ENCODE results near the gene UBAC2. TPM values are rescaled to one million over a fixed set of nuclear protein-coding genes. Genes with fewer than 3 reads are reported as not detected.

Gene UBAC2
- total and polyA plus RNA-seq, 2 donors (not counting 3 experiments of a cell fraction or from before 2014, with no cell fraction given), result 45.7 to 54.4 TPM

DNA sequence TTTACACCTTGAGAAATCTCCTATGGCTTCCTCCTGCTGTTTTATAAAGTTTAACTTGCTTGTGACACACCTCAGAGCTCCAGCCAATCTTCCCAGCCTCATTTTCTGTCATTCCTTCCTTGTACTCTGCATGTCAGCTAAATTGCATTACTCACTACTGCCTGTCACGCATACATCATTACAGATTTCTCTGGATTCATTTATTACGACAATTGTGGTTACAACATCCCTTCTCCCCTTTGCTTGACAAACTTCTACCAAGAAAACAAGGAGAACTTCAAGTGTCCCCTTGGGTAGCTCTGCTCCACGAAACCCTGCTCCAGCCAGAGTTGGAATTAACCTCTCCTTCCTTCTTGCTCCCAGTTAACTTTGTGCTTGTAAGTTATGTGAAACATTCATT, 79.5 kb downstream of the UBAC2 start:
- Histone ChIP-seq H3K9me3 (replicated peaks; ENCODE audit: control insufficient read depth, insufficient read depth, low read length) (no peaks in the 10 kb centered on the region), H2AFZ (ENCODE audit: low read depth, low read length) (no peak overlapping the region), H3K4me3 (replicated peaks in 1 of 3; ENCODE audit: insufficient read depth in 1 of 3, low read depth in 1 of 3, low read length in 3 of 3) (no peak overlapping the region), H3K4me2 (ENCODE audit: insufficient read depth, low read length) (no peak overlapping the region), H3K9ac (replicated peaks; ENCODE audit: extremely low read depth, insufficient read depth, low read length) (no peak overlapping the region), H3K27ac (ENCODE audit: insufficient read depth, low read depth, low read length) (no peak overlapping the region), H3K4me1 (ENCODE audit: control insufficient read depth, extremely low read depth, insufficient read depth, low read length) (no peaks in the 10 kb centered on the region), H3K36me3 (ENCODE audit: control insufficient read depth in 2 of 2, extremely low read depth in 1 of 2, insufficient read depth in 2 of 2, low read length in 2 of 2) (no peaks in the 10 kb centered on the region), H3K79me2 (ENCODE audit: control insufficient read depth, insufficient read depth, low read length) (no peaks in the 10 kb centered on the region), H4K20me1 (replicated peaks; ENCODE audit: control insufficient read depth, extremely low read depth, insufficient read depth, low read length) (no peaks in the 10 kb centered on the region), H3K27me3 (ENCODE audit: control insufficient read depth in 2 of 2, insufficient read depth in 2 of 2, low read length in 2 of 2) (no peaks in the 10 kb centered on the region), H3K9me1 (replicated peaks; ENCODE audit: control insufficient read depth, extremely low read depth, insufficient read depth, low read length) (no peaks in the 10 kb centered on the region)
- BruUV-seq (replicated peaks), result no TSS peak
- no peak for DNase-seq (ENCODE audit: low read depth, low spot score)
- FAIRE-seq, result no peak
- dilution Hi-C loops (cut with MboI; ENCODE audit: extremely low pct_ligation_motif_present, low sequenced_read_pairs) (no loop called here), intact Hi-C loops (cut with micrococcal nuclease) (no loop called here)
- ChIA-PET POLR2A (no interaction called here), CTCF (interaction anchor here (1.3 to 2.1 kb wide), 4 partner anchors 11 to 154 kb away, joined by 3 to 9 read pairs (median 6); no protein-coding TSS in a partner anchor)
- TF ChIP-seq EZH2 (IDR thresholded peaks at IDR 0.05; ENCODE audit: borderline replicate concordance, low read depth, low read length, severe bottlenecking), result no peak

DNA sequence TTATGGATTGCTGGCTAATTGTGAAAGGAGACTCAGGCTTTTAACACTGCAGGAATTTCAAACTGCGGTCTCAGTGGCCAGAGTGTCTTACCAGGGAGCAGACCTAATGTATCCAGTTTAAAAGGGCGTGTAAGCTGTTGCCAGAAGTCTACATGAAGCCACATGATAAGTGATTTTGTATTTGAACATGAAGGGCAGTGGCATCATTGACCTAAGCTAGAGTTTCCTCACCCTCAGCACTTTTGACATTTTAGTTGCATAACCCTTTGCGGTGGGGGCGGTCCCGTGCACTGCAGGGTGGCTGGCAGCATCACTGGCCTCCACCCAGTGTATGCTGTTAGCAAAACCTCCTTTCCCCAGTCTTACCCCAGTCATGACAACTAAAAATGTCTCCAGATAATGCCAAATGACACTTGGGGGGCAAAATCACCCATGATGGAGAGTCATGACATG, 81.2 kb downstream of the UBAC2 start:
- no peak for DNase-seq (ENCODE audit: low read depth, low spot score)
- POLR2A ChIA-PET, result no interaction called here
- H4K20me1 ChIP-seq (replicated peaks; ENCODE audit: control insufficient read depth, extremely low read depth, insufficient read depth, low read length), result no peaks in the 10 kb centered on the region
- H3K4me2 ChIP-seq (ENCODE audit: insufficient read depth, low read length), result no peak overlapping the region
- H3K9me3 ChIP-seq (replicated peaks; ENCODE audit: control insufficient read depth, insufficient read depth, low read length), result no peaks in the 10 kb centered on the region
- intact Hi-C loops (cut with micrococcal nuclease) (no loop called here), dilution Hi-C loops (cut with MboI; ENCODE audit: extremely low pct_ligation_motif_present, low sequenced_read_pairs) (no loop called here)
- BruUV-seq (replicated peaks), result no TSS peak
- H3K4me1 ChIP-seq (ENCODE audit: control insufficient read depth, extremely low read depth, insufficient read depth, low read length), result no peaks in the 10 kb centered on the region
- TF ChIP-seq, protein P1, sequence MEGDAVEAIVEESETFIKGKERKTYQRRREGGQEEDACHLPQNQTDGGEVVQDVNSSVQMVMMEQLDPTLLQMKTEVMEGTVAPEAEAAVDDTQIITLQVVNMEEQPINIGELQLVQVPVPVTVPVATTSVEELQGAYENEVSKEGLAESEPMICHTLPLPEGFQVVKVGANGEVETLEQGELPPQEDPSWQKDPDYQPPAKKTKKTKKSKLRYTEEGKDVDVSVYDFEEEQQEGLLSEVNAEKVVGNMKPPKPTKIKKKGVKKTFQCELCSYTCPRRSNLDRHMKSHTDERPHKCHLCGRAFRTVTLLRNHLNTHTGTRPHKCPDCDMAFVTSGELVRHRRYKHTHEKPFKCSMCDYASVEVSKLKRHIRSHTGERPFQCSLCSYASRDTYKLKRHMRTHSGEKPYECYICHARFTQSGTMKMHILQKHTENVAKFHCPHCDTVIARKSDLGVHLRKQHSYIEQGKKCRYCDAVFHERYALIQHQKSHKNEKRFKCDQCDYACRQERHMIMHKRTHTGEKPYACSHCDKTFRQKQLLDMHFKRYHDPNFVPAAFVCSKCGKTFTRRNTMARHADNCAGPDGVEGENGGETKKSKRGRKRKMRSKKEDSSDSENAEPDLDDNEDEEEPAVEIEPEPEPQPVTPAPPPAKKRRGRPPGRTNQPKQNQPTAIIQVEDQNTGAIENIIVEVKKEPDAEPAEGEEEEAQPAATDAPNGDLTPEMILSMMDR (IDR thresholded peaks at IDR 0.05; ENCODE audit: extremely low read depth in 1 of 2, insufficient read depth in 1 of 2, low read depth in 1 of 2, low read length in 2 of 2), result no peak
- TF ChIP-seq POLR2A (IDR thresholded peaks at IDR 0.05; ENCODE audit: low read depth, low read length), result no peak
- no peak for TF ChIP-seq FOS (IDR thresholded peaks at IDR 0.05; ENCODE audit: borderline replicate concordance, insufficient read depth, low read length)
- no peak for TF ChIP-seq JUN (IDR thresholded peaks at IDR 0.05; ENCODE audit: borderline replicate concordance, insufficient read depth, insufficient read length, low read depth)
- TF ChIP-seq EZH2 (IDR thresholded peaks at IDR 0.05; ENCODE audit: borderline replicate concordance, low read depth, low read length, severe bottlenecking), result no peak
- TF ChIP-seq, protein P2, sequence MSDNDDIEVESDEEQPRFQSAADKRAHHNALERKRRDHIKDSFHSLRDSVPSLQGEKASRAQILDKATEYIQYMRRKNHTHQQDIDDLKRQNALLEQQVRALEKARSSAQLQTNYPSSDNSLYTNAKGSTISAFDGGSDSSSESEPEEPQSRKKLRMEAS (IDR thresholded peaks at IDR 0.05; ENCODE audit: insufficient read depth, insufficient read length), result no peak
- TF ChIP-seq MYC (IDR thresholded peaks at IDR 0.05; ENCODE audit: low read depth, low read length), result no peak
- CTCF ChIA-PET, result interaction anchor here (0.8 to 2.2 kb wide), 2 partner anchors 12 to 155 kb away, joined by 3 to 10 read pairs; no protein-coding TSS in a partner anchor
- no peak overlapping the region for H3K9ac ChIP-seq (replicated peaks; ENCODE audit: extremely low read depth, insufficient read depth, low read length)
- no peaks in the 10 kb centered on the region for H3K27me3 ChIP-seq (ENCODE audit: control insufficient read depth in 2 of 2, insufficient read depth in 2 of 2, low read length in 2 of 2)
- H3K79me2 ChIP-seq (ENCODE audit: control insufficient read depth, insufficient read depth, low read length), result no peaks in the 10 kb centered on the region
- no peaks in the 10 kb centered on the region for H3K9me1 ChIP-seq (replicated peaks; ENCODE audit: control insufficient read depth, extremely low read depth, insufficient read depth, low read length)
- H2AFZ ChIP-seq (ENCODE audit: low read depth, low read length), result no peak overlapping the region
- no peak overlapping the region for H3K4me3 ChIP-seq (replicated peaks in 1 of 3; ENCODE audit: insufficient read depth in 1 of 3, low read depth in 1 of 3, low read length in 3 of 3)
- no peak overlapping the region for H3K27ac ChIP-seq (ENCODE audit: insufficient read depth, low read depth, low read length)
- H3K36me3 ChIP-seq (ENCODE audit: control insufficient read depth in 2 of 2, extremely low read depth in 1 of 2, insufficient read depth in 2 of 2, low read length in 2 of 2), result no peaks in the 10 kb centered on the region
- no peak for FAIRE-seq
